Cardiac muscle cell (in vitro differentiated cells and primary cell): Measurements from ENCODE around the gene GLRA3. TPM values are rescaled to one million over a fixed set of nuclear protein-coding genes. Genes with fewer than 3 reads are reported as not detected.

Experiments used
- DNase-seq, 2 donors: peaks; one replicate each; pipeline versions ENCODE4 v3.0.0 to v3.0.0-alpha.2; 2010 to 2017; ENCODE audit warnings: low read depth in 1 of 2, low spot score in 1 of 2
- H3K27ac ChIP-seq: fragments of 200-600 bp; sonication (generic); 2 replicates; pipeline ENCODE4 v1.5.1; 2016
- H3K27me3 ChIP-seq: fragments of 200-600 bp; sonication (generic); 2 replicates; pipeline ENCODE4 v1.6.0; 2016; ENCODE audit warnings: control low read depth
- H3K36me3 ChIP-seq: fragments of 200-600 bp; sonication (generic); 2 replicates; pipeline ENCODE4 v1.5.1; 2016; ENCODE audit warnings: control low read depth
- H3K4me1 ChIP-seq: fragments of 200-600 bp; sonication (generic); 2 replicates; pipeline ENCODE4 v1.8.1; 2017; ENCODE audit warnings: low read depth, mild to moderate bottlenecking, mixed run types
- H3K4me3 ChIP-seq: fragments of 200-600 bp; sonication (generic); 2 replicates; pipeline ENCODE4 v1.5.1; 2016; ENCODE audit warnings: mild to moderate bottlenecking
- H3K9me3 ChIP-seq: fragments of 200-600 bp; sonication (generic); 2 replicates; pipeline ENCODE4 v1.5.1; 2017; ENCODE audit warnings: low read depth, mild to moderate bottlenecking, control low read depth
- polyA plus RNA-seq: library from polyadenylated mRNA; unstranded; fragments of >200 nt; fragmentation: Nextera tagmentation; extraction: Ambion mirVana; gene quantifications from 2 replicates; pipeline ENCODE4 v1.2.1, GENCODE V29; 2016
- total RNA-seq: library from RNA; depleted of rRNA; stranded (reverse); fragments of >200 nt; gene quantifications from 2 replicates; pipeline ENCODE4 v1.2.3, GENCODE V29; 2016
- TF ChIP-seq, protein P1 (sequence below): IDR thresholded peaks from 2 replicates; pipeline ENCODE4 v1.5.1; 2012; ENCODE audit warnings: low read depth, mild to moderate bottlenecking, low read length

GLRA3 gene
- total and polyA plus RNA-seq, 2 experiments from 2014 or later: not detected

DNA sequence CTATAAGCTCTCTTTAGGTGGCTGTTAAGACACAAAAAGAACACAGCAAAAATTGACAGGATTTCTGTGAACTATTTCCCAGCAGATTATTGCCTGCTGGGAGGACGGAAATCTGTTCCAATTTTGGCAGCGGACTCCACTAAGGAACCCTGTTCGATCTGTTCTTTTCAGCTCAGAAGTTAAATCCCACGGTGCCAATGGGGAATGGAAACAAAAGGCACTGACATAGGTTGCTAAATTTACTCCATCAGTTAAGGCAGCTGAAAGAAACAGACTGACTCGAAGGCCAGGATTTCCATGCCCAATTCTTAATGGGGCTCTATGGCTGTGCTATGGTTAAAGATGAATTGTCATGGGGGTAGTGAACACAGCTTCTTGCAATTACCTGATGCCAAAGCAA lies 180.2 kb downstream of the GLRA3 start:
- no peaks in the 10 kb centered on the region for H3K27me3 ChIP-seq
- H3K36me3 ChIP-seq: no peaks in the 10 kb centered on the region
- TF ChIP-seq, protein P1, sequence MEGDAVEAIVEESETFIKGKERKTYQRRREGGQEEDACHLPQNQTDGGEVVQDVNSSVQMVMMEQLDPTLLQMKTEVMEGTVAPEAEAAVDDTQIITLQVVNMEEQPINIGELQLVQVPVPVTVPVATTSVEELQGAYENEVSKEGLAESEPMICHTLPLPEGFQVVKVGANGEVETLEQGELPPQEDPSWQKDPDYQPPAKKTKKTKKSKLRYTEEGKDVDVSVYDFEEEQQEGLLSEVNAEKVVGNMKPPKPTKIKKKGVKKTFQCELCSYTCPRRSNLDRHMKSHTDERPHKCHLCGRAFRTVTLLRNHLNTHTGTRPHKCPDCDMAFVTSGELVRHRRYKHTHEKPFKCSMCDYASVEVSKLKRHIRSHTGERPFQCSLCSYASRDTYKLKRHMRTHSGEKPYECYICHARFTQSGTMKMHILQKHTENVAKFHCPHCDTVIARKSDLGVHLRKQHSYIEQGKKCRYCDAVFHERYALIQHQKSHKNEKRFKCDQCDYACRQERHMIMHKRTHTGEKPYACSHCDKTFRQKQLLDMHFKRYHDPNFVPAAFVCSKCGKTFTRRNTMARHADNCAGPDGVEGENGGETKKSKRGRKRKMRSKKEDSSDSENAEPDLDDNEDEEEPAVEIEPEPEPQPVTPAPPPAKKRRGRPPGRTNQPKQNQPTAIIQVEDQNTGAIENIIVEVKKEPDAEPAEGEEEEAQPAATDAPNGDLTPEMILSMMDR: no peak
- no peak overlapping the region for H3K27ac ChIP-seq
- H3K4me3 ChIP-seq: no peak overlapping the region
- DNase-seq: no peak
- no peaks in the 10 kb centered on the region for H3K9me3 ChIP-seq
- peaks cover 6% of the 10 kb centered on the region for H3K4me1 ChIP-seq

GRCh38 chr4:174646326-174646725 lies 182.7 kb downstream of the GLRA3 start:
- DNase-seq: no peak
- Histone ChIP-seq H3K4me3 (no peak overlapping the region), H3K27ac (no peak overlapping the region), H3K27me3 (no peaks in the 10 kb centered on the region), H3K9me3 (no peaks in the 10 kb centered on the region), H3K36me3 (no peaks in the 10 kb centered on the region), H3K4me1 (peaks cover 6% of the 10 kb centered on the region)
- TF ChIP-seq, protein P1: no peak

- H3K36me3 ChIP-seq: no peaks in the 10 kb centered on the region
- TF ChIP-seq, protein P1: no peak
- no peaks in the 10 kb centered on the region for H3K4me1 ChIP-seq
- DNase-seq: no peak
- H3K27ac ChIP-seq: no peak overlapping the region
- no peaks in the 10 kb centered on the region for H3K27me3 ChIP-seq
- H3K4me3 ChIP-seq: no peak overlapping the region
- H3K9me3 ChIP-seq: no peaks in the 10 kb centered on the region
Observed at GRCh38 chr4:174640146-174640545, 188.9 kb downstream of the GLRA3 start.

DNA sequence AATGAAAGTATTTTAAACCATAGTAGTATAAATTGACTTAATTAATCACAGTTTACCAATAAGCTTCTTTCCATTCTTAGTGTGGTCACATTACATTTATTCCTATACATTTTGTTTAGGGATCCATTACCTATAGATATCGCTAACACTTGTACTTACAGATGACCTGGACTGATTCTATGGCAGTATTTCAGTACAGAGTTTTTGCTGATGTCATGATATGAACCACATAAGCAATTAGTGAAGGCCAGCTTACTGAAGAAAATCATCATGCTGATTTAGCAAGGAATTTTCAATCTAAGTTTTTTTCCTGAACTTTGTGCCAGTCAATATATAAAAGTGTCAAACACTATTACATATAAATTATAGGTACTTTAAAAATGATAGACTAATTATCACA lies 193.3 kb downstream of the GLRA3 start:
- Histone ChIP-seq H3K9me3 (no peaks in the 10 kb centered on the region), H3K36me3 (no peaks in the 10 kb centered on the region), H3K27me3 (no peaks in the 10 kb centered on the region), H3K27ac (no peak overlapping the region), H3K4me1 (no peaks in the 10 kb centered on the region), H3K4me3 (no peak overlapping the region)
- TF ChIP-seq, protein P1: no peak
- DNase-seq: no peak

DNA sequence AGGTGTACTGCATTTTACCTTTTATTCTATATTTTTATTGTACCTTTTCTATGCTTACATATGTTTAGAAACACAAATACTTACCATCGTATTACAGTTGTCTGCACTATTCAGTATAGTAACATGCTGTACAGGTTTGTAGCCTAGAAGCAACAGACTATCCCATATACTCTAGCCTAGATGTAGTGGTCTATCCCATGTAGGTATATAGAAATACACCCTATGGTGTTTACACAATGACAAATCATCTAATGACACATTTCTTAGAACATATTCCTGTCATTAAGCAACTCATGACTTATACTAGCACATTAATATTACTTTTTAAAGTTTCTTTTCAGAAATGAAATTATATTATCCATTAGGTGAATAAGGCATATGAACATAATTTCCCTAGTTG lies 195.6 kb downstream of the GLRA3 start:
- no peaks in the 10 kb centered on the region for H3K4me1 ChIP-seq
- TF ChIP-seq, protein P1: no peak
- H3K36me3 ChIP-seq: no peaks in the 10 kb centered on the region
- no peak for DNase-seq
- no peaks in the 10 kb centered on the region for H3K27me3 ChIP-seq
- H3K27ac ChIP-seq: no peak overlapping the region
- H3K4me3 ChIP-seq: no peak overlapping the region
- H3K9me3 ChIP-seq: no peaks in the 10 kb centered on the region
